ENCODE measurements around the gene ZNRF1. TPM values are rescaled to one million over a fixed set of nuclear protein-coding genes. Genes with fewer than 3 reads are reported as not detected.

The ZNRF1 gene
- total and polyA plus RNA-seq, 2 donors from 2014 or later, result 10.8 to 23.1 TPM

DNA sequence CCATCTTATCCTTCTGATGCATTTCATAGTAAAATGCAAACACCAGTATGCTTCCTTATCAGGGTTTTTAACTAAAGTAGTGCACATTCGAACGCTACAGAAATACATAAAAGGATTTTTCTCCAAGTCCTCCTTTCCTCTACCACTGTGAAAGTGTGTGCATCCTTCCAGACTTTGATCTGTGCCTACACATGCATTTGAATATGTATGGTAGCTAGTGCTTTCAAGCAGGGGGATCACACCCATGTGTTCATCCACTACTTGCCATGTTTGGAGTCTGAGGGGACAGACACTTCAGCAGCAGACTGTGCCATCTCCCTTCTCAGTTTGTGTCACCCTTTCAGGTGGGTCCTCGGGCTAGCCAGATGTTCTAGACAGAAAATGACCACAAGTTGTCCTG, 102.8 kb downstream of the ZNRF1 start:
- peaks cover 0 to 31% (median 16%) of the 10 kb centered on the region in 3 donors for H3K4me1 ChIP-seq (ENCODE audit: control insufficient read depth in 2 of 3, insufficient read depth in 2 of 3, low read depth in 1 of 3, low read length in 3 of 3)
- H3K27me3 ChIP-seq (ENCODE audit: control insufficient read depth, insufficient read depth, low read length), result no peaks in the 10 kb centered on the region
- no peak overlapping the region for H3K4me3 ChIP-seq (ENCODE audit: low read length in 3 of 3)
- no peaks in the 10 kb centered on the region for H3K9me3 ChIP-seq (ENCODE audit: control insufficient read depth in 2 of 3, insufficient read depth in 1 of 3, low read length in 3 of 3)
- no peaks in the 10 kb centered on the region for H3K36me3 ChIP-seq (ENCODE audit: control insufficient read depth in 2 of 3, insufficient read depth in 3 of 3, low read length in 3 of 3)
- intact Hi-C loops (cut with DNase I), result no loop called here
- no peak for FAIRE-seq
- H3K27ac ChIP-seq (ENCODE audit: low read depth in 2 of 2, low read length in 2 of 2), result no peak overlapping the region
- DNase-seq, result no peak
- TF ChIP-seq, protein P1, sequence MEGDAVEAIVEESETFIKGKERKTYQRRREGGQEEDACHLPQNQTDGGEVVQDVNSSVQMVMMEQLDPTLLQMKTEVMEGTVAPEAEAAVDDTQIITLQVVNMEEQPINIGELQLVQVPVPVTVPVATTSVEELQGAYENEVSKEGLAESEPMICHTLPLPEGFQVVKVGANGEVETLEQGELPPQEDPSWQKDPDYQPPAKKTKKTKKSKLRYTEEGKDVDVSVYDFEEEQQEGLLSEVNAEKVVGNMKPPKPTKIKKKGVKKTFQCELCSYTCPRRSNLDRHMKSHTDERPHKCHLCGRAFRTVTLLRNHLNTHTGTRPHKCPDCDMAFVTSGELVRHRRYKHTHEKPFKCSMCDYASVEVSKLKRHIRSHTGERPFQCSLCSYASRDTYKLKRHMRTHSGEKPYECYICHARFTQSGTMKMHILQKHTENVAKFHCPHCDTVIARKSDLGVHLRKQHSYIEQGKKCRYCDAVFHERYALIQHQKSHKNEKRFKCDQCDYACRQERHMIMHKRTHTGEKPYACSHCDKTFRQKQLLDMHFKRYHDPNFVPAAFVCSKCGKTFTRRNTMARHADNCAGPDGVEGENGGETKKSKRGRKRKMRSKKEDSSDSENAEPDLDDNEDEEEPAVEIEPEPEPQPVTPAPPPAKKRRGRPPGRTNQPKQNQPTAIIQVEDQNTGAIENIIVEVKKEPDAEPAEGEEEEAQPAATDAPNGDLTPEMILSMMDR (IDR thresholded peaks at IDR 0.05; ENCODE audit: borderline replicate concordance, extremely low read depth, insufficient read depth), result no peak
- H3K9ac ChIP-seq (ENCODE audit: low read length in 3 of 3), result no peak overlapping the region

DNA sequence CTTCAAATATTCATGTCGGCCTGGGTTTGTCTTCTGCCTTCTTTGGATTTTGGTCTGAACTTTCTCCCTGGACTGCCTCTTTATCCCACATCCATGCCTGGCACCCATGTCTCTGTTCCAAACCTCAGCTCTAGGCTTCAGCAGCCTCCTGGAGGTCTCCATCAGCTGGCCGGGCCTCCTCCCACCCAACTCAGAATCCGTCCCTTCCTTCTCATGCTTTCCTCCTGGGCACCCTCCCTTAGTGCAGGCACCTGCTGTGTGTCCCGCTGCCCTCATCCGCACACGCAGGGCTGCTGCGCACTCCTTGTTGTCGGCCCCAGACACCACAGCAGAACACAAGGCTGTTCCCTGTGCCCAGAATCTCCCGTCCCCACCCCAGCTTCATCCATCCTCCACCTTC, 103.8 kb downstream of the ZNRF1 start:
- DNase-seq (no peak), FAIRE-seq (no peak)
- no peak overlapping the region for H3K9ac ChIP-seq (ENCODE audit: low read length in 3 of 3)
- TF ChIP-seq, protein P1 (IDR thresholded peaks at IDR 0.05; ENCODE audit: borderline replicate concordance, extremely low read depth, insufficient read depth), result no peak
- H3K9me3 ChIP-seq (ENCODE audit: control insufficient read depth in 2 of 3, insufficient read depth in 1 of 3, low read length in 3 of 3), result no peaks in the 10 kb centered on the region
- H3K4me1 ChIP-seq (ENCODE audit: control insufficient read depth in 2 of 3, insufficient read depth in 2 of 3, low read depth in 1 of 3, low read length in 3 of 3), result peaks cover 0 to 31% (median 14%) of the 10 kb centered on the region in 3 donors
- no peaks in the 10 kb centered on the region for H3K36me3 ChIP-seq (ENCODE audit: control insufficient read depth in 2 of 3, insufficient read depth in 3 of 3, low read length in 3 of 3)
- intact Hi-C loops (cut with DNase I), result no loop called here
- no peaks in the 10 kb centered on the region for H3K27me3 ChIP-seq (ENCODE audit: control insufficient read depth, insufficient read depth, low read length)
- H3K4me3 ChIP-seq (ENCODE audit: low read length in 3 of 3), result no peak overlapping the region
- no peak overlapping the region for H3K27ac ChIP-seq (ENCODE audit: low read depth in 2 of 2, low read length in 2 of 2)

DNA sequence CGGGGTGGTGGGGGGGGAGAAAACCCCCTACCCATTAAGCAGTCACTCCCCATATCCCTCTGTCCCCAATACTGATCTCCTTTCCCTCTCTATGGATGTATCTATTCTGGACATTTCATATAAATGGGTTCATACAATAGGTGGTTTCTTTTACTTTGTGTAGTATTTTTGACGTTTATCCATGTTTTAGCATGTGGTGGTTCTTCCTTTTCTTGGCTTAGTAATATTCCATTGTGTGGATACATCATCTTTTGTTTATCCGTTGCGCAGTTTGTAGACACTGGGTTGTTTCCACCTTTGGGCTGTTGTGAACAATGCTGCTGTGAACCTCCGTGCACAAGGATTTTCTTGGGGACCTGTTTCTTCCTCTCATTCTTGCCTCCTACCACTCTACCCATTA, 105.2 kb downstream of the ZNRF1 start:
- intact Hi-C loops (cut with DNase I), result no loop called here

More for the DNA sequence above, 105.2 kb downstream of the ZNRF1 start:
- FAIRE-seq (no peak), DNase-seq (no peak)
- TF ChIP-seq, protein P1 (IDR thresholded peaks at IDR 0.05; ENCODE audit: borderline replicate concordance, extremely low read depth, insufficient read depth), result no peak
- Histone ChIP-seq H3K36me3 (ENCODE audit: control insufficient read depth in 2 of 3, insufficient read depth in 3 of 3, low read length in 3 of 3) (no peaks in the 10 kb centered on the region), H3K4me3 (ENCODE audit: low read length in 3 of 3) (no peak overlapping the region), H3K9me3 (ENCODE audit: control insufficient read depth in 2 of 3, insufficient read depth in 1 of 3, low read length in 3 of 3) (no peaks in the 10 kb centered on the region), H3K4me1 (ENCODE audit: control insufficient read depth in 2 of 3, insufficient read depth in 2 of 3, low read depth in 1 of 3, low read length in 3 of 3) (peaks cover 0 to 26% (median 16%) of the 10 kb centered on the region in 3 donors), H3K9ac (ENCODE audit: low read length in 3 of 3) (no peak overlapping the region), H3K27ac (ENCODE audit: low read depth in 2 of 2, low read length in 2 of 2) (no peak overlapping the region), H3K27me3 (ENCODE audit: control insufficient read depth, insufficient read depth, low read length) (no peaks in the 10 kb centered on the region)
